HG02571 (cell line): ENCODE data around the gene ALDH5A1.
"Not testable (repeated sequence)": the region's sequence is repeated elsewhere in the genome, so short reads cannot be mapped to it uniquely, and the experiment has no call there.

Experiments
- ATAC-seq: cut with Tn5 transposase; IDR thresholded peaks from one replicate; pipeline ENCODE4 v1.9.1; 2021; ENCODE audit warnings: mild to moderate bottlenecking, moderate library complexity; ENCODE audit not compliant: unreplicated experiment

ALDH5A1 gene

GRCh38 chr6:24484657-24485323 lies 10.0 kb upstream of the ALDH5A1 start:
- no peak for ATAC-seq

GRCh38 chr6:24486065-24486464 lies 8.7 kb upstream of the ALDH5A1 start:
- no peak for ATAC-seq

- no peak for ATAC-seq
These were observed 5.3 kb upstream of the ALDH5A1 start, which contains the start of gene GPLD1 for GRCh38 chr6:24489470-24489869. Gene GPLD1 (minus strand): TSS chr6:24489578. CDS start chr6:24489511, 67 bp downstream.

DNA sequence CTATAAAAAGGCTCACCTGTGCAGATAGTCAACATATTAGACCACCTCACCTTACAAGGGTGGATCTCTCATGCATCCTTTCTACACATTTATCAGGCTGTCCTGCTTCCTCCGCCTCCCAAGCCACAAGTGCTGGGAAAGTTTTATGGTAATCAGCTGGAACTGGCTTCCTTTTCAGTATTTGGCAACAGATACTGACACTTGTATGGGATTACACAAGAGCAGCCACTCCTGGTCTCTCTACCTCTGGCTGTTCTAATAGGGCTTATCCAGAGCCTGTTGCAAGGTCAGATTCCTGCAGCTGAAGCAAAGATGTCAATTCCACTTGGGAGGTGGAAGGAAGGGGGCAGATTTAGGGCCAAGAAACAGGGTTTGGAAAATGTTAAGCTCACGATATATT lies 4.9 kb upstream of the ALDH5A1 start:
- no peak for ATAC-seq

DNA sequence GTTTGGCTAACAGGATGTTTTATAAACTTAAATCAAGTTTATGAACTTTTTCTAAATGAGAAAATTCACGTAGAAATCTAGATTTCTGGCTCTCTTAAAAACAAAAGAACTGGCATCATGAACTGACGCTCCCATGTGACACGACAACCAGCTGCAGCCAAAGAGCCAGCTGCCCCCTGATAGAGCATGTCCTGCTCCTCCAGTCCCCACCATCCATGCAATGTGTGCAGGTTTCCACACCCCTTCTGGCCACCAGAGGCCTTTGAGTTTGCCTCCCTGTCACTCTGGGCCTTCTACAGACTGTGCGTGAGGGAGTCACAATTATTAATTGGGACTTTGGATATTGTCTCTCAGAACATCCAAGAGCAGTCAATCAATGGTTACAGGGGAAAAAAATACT lies 3.8 kb upstream of the ALDH5A1 start:
- no peak for ATAC-seq

DNA sequence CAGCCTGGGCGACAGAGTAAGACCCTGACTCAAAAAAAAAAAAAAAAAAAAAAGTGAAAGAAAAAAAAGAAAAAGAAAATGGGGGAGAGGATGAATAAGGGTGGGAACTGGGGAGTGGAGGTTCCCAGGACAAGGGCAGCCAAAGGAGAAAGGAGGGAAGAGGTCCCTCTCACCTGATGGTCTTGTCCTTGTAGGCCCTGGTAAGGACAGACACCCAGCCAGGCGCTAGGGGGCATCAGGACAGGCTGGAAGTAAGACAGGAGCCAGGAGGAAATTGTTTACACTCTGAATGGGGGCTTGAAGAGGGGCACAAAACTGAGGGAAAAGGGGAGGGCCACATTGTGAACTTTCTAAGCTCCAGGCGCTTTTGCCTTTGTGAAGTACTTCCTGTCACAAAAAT lies 2.3 kb upstream of the ALDH5A1 start:
- no peak for ATAC-seq

GRCh38 chr6:24493945-24494820 lies 586 bp upstream of the ALDH5A1 start:
- ATAC-seq, result no peak

DNA sequence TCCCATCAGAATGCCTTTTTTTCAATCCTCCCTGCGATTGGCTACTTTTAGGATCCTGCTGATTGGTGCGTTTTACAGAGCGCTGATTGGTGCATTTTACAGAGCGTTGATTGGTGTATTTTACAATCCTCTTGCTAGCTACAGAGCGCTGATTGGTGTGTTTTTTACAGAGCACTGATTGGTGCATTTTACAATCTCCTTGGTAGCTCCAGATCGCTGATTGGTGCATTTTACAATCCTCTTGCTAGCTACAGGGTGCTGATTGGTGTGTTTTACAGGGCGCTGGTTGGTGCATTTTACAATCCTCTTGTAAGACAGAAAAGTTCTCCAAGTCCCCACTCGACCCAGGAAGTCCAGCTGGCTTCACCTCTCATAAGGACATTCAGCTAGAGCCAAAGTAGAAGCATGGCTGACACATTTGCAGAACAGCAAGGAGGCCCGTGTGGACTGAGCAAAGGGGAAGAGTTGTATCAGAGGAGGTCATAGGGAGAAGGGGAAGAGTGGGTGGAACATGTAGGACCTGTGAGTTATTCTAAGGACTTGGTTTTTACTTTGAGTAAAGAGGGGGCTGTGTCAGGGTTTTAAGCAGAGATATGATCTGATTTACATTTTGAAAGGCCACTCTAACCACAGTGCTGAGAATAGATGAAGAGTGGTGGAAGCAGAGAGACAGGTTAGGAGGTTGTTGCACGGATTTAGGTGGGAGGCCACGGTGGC lies 2.6 kb downstream of the ALDH5A1 start:
- ATAC-seq, result no peak

DNA sequence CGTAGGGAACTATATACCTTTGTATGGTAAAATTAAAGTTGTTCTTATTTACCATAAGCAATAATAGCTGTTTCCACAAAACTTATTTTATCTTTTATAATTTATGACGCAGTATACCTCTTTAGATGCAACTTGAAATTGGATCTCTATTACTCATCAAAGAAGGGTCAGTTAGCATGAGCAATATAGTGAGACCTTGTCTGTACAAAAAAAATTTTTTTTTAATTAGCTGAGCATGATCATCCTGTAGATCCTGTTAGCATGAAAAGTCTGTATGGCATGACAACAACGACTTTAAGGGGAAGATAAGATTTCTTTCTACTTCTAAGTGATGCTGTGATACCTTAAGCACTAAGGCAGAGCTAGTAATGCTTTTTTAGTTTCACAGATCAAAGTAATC lies 5.9 kb downstream of the ALDH5A1 start:
- ATAC-seq, result no peak

GRCh38 chr6:24501374-24501773 lies 6.6 kb downstream of the ALDH5A1 start:
- ATAC-seq, result no peak

DNA sequence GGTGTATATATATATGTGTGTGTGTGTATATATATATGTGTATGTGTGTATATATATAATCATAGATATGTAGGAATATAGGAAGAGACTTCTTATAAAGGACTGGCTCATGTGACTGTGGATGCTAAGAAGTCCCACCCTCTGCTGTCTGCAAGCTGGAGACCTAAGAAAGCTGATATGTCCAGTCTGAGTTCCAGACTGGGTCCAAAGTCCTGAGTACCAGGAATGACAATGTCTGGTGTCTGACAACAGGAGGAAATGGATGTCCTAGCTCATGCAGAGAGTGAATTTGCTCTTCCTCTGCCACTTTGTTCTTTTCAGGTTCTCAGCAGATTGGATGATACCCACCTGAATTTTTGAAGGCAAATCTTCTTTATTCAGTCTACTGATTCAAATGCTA lies 7.1 kb downstream of the ALDH5A1 start:
- no peak for ATAC-seq

- no peak for ATAC-seq
These were observed 9.5 kb downstream of the ALDH5A1 start for GRCh38 chr6:24504287-24504648.

GRCh38 chr6:24504649-24505586 lies 10.1 kb downstream of the ALDH5A1 start:
- ATAC-seq, result no peak

- no peak for ATAC-seq
These were observed 12.2 kb downstream of the ALDH5A1 start for GRCh38 chr6:24506814-24507520.

GRCh38 chr6:24511976-24512375 lies 17.2 kb downstream of the ALDH5A1 start:
- not testable (repeated sequence) for ATAC-seq

DNA sequence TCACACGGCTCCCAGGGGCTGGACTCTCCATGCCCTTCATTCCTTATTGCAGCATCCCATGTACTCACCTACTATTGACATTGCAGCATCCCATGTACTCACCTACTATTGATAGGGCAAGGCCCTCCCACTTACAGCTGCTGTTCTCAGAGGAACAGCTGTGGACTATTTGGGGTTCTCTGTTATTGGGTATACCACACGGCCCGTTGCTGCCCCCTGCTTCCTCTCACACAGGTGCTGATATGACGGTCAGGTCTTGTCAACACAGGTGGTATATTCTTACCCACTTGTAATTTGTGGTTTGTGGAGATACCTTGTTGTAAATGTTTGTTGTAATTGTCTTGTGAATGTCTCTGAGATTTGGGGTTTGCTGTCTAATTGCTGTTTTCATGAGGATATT lies 18.8 kb downstream of the ALDH5A1 start:
- peak; percentile 63 for ATAC-seq

- peak; percentile 60 for ATAC-seq
These were observed 23.1 kb downstream of the ALDH5A1 start for GRCh38 chr6:24517659-24518543.

DNA sequence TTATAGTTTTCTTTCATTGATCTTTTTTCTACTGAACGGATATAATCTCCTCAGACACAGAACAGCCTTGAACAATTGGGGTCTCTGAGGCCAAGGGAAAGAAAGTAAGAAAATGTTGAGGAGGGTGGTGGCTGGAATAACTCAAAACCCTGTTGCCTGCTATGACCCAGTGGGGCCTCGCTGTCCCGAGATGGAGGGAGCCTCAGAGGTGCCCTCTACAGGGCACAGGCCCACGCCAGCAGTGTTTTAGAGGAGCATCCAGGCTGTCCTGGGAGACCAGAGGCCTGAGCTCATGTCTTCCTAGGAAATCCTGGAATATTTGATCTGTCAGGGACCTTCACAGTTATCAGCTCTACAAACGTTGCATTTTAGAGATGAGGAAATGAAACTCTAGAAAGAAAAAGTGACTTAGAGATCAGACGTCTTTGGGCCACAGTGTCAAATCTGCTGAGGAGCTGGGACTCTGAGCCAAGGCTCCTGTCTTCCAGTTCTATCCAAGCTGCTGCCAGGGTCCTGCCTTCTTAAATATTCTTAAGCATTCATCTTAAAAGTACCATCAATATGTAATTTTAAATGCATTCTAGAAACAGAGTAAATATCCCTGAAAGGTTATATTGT lies 26.3 kb downstream of the ALDH5A1 start:
- ATAC-seq, result peak; percentile 38
